ENCODE measurements around the gene SULT4A1. TPM values are rescaled to one million over a fixed set of nuclear protein-coding genes. Genes with fewer than 3 reads are reported as not detected.
"Not testable (repeated sequence)": the region's sequence is repeated elsewhere in the genome, so short reads cannot be mapped to it uniquely, and the experiment has no call there.

Gene SULT4A1
- 1 to 10 TPM in 1 of 3 donors, under 1 TPM in 1, not detected in 1; 0.98 to 2.9 TPM for total RNA-seq

- intact Hi-C loops (cut with DNase I; ENCODE audit: low total_unique reads): no loop called here
- H3K9me3 ChIP-seq: no peaks in the 10 kb centered on the region
- no peaks in the 10 kb centered on the region for H3K4me1 ChIP-seq
- peaks cover 0 to 24% of the 10 kb centered on the region in 2 donors for H3K27me3 ChIP-seq
- TF ChIP-seq, protein P1, sequence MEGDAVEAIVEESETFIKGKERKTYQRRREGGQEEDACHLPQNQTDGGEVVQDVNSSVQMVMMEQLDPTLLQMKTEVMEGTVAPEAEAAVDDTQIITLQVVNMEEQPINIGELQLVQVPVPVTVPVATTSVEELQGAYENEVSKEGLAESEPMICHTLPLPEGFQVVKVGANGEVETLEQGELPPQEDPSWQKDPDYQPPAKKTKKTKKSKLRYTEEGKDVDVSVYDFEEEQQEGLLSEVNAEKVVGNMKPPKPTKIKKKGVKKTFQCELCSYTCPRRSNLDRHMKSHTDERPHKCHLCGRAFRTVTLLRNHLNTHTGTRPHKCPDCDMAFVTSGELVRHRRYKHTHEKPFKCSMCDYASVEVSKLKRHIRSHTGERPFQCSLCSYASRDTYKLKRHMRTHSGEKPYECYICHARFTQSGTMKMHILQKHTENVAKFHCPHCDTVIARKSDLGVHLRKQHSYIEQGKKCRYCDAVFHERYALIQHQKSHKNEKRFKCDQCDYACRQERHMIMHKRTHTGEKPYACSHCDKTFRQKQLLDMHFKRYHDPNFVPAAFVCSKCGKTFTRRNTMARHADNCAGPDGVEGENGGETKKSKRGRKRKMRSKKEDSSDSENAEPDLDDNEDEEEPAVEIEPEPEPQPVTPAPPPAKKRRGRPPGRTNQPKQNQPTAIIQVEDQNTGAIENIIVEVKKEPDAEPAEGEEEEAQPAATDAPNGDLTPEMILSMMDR (IDR thresholded peaks at IDR 0.05): no peak
- peak within 1 kb of the TSS in 2 of 3 donors; percentile 52 to 64 for H3K4me3 ChIP-seq
- no peaks in the 10 kb centered on the region for H3K36me3 ChIP-seq
- H3K27ac ChIP-seq: no peak within 1 kb of the TSS
- peak in 1 of 2 donors; percentile 49 for DNase-seq (ENCODE audit: low spot score in 2 of 2)
These were observed at the start of gene SULT4A1 for GRCh38 chr22:43862074-43862881. TSS of gene SULT4A1 (minus strand) at chr22:43862513. CDS start at chr22:43862382, 131 bp downstream.

DNA sequence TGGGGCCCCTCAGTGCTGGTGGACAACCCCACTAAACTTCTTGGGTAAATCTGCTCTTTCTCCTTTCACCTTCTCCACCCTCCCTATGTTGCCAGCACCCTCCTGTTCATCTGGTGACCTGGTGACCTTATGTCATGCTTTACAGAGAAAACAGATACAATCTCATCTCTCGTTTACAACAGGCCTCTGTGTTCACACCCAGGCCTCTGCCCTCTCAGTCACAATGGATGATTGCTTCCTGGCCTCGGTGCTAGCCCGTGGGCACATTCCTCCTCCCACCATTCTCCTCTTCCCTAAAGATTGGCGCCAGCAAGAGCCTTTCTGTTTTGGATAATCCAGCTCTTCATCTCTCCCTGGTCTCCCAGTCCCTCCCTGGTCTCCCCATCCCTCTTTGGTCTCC, 49.0 kb upstream of the SULT4A1 start:
- TF ChIP-seq, protein P1 (IDR thresholded peaks at IDR 0.05): no peak
- no peak for TF ChIP-seq POLR2A (IDR thresholded peaks at IDR 0.05)
- no peak for TF ChIP-seq POLR2AphosphoS5 (IDR thresholded peaks at IDR 0.05)
- H3K4me1 ChIP-seq: no peaks in the 10 kb centered on the region
- H3K4me3 ChIP-seq: no peak overlapping the region
- DNase-seq (ENCODE audit: low spot score in 2 of 2): no peak
- H3K27ac ChIP-seq: no peak overlapping the region
- no peaks in the 10 kb centered on the region for H3K9me3 ChIP-seq
- H3K36me3 ChIP-seq: no peaks in the 10 kb centered on the region
- intact Hi-C loops (cut with DNase I; ENCODE audit: low total_unique reads): no loop called here
- H3K27me3 ChIP-seq: no peaks in the 10 kb centered on the region

DNA sequence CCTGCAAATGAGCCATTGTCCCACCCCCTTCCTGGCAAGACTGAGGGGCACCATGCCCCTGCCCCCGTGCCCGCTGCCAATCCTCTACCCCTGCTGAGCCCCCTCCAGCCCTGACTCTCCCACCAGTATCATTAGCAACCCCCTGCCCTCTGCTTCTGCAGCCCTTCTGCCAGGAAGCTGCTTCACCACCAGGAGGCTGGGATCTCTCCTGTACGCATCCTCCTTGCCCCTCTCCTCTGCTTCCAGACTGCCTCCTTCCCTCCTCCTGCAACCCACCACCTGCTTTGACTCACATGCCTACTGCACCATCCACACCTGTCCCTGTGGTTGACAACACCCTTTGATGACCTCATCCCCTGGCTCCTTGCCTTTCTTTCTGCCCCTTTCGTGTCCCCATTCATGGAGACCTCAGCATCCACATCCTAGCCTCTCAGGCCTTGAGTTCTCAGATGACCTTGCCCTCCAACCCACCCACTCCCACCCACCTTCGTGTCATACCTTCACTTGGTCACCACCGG, 47.9 kb upstream of the SULT4A1 start:
- DNase-seq (ENCODE audit: low spot score in 2 of 2): no peak
- intact Hi-C loops (cut with DNase I; ENCODE audit: low total_unique reads): no loop called here
- no peaks in the 10 kb centered on the region for H3K27me3 ChIP-seq
- TF ChIP-seq POLR2AphosphoS5 (IDR thresholded peaks at IDR 0.05) (no peak), POLR2A (IDR thresholded peaks at IDR 0.05) (no peak)
- TF ChIP-seq, protein P1 (IDR thresholded peaks at IDR 0.05): no peak
- no peak overlapping the region for H3K27ac ChIP-seq
- no peaks in the 10 kb centered on the region for H3K36me3 ChIP-seq
- H3K9me3 ChIP-seq: no peaks in the 10 kb centered on the region
- H3K4me1 ChIP-seq: no peaks in the 10 kb centered on the region
- no peak overlapping the region for H3K4me3 ChIP-seq

DNA sequence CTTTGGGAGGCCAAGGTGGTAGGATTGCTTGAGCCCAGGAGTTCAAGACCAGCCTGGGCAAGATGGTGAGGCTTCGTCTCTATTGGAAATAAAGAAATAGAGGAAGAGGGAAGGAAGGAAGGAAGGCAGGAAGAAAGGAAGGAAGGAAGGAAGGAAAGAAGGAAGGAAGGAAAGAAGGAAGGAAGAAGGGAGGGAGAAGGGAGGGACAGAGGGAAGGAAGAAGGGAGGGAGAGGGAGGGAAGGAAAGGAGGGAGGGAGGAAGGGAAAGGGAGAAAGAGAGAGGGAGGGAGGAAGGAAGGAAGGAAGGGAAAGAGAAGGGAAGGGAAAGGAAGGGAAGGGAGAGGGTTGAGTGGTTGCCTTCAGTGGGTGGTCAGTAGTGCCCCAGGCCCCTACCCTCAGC, 47.4 kb upstream of the SULT4A1 start:
- Histone ChIP-seq H3K4me3 (no peak overlapping the region), H3K4me1 (no peaks in the 10 kb centered on the region), H3K27me3 (no peaks in the 10 kb centered on the region), H3K9me3 (no peaks in the 10 kb centered on the region), H3K27ac (no peak overlapping the region), H3K36me3 (no peaks in the 10 kb centered on the region)
- intact Hi-C loops (cut with DNase I; ENCODE audit: low total_unique reads): no loop called here
- no peak for DNase-seq (ENCODE audit: low spot score in 2 of 2)
- TF ChIP-seq, protein P1 (IDR thresholded peaks at IDR 0.05): no peak
- no peak for TF ChIP-seq POLR2AphosphoS5 (IDR thresholded peaks at IDR 0.05)
- TF ChIP-seq POLR2A (IDR thresholded peaks at IDR 0.05): no peak

DNA sequence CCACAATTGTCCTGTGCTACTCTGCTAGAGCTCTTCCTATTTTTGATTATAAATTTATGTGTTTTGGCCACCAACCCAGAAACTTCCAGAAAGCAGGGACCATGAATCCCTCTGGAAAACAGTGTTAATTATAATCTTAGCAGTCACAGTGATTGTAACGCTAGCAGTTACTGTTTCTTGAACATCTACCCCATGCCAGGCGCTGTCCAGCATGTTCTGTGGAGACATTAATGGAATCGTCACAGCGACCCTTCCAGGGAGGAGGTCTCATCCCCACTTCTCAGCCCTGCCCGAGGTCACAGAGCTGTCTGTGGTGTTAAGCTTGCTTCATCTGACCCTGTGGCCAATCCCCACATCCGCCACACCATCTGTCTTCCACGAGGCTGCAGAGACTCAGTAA, 43.4 kb upstream of the SULT4A1 start:
- H3K4me1 ChIP-seq: no peaks in the 10 kb centered on the region
- no peaks in the 10 kb centered on the region for H3K27me3 ChIP-seq
- no peak overlapping the region for H3K4me3 ChIP-seq
- no peak overlapping the region for H3K27ac ChIP-seq
- H3K9me3 ChIP-seq: no peaks in the 10 kb centered on the region
- TF ChIP-seq, protein P1 (IDR thresholded peaks at IDR 0.05): no peak
- TF ChIP-seq POLR2A (IDR thresholded peaks at IDR 0.05): no peak
- TF ChIP-seq POLR2AphosphoS5 (IDR thresholded peaks at IDR 0.05): no peak
- intact Hi-C loops (cut with DNase I; ENCODE audit: low total_unique reads): no loop called here
- no peak for DNase-seq (ENCODE audit: low spot score in 2 of 2)
- no peaks in the 10 kb centered on the region for H3K36me3 ChIP-seq

DNA sequence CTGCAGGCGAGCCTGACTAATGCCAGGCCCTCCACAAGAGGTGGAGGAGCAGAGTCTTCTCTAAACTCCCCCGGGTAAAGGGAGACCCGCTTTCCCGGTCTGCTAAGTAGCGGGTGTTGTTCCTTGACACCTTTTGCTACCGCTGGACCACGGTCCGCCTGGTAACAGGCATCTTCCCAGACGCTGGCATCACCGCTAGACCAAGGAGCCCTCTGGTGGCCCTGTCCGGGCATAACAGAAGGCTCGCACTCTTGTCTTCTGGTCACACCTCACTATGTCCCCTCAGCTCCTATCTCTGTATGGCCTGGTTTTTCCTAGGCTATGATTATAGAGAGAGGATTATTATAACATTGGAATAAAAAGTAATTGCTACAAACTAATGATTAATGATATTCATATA, 42.1 kb upstream of the SULT4A1 start:
- intact Hi-C loops (cut with DNase I; ENCODE audit: low total_unique reads); H3K27ac ChIP-seq; DNase-seq (ENCODE audit: low spot score in 2 of 2); H3K27me3 ChIP-seq; H3K36me3 ChIP-seq; H3K4me3 ChIP-seq; H3K4me1 ChIP-seq; H3K9me3 ChIP-seq: not testable (repeated sequence)

- H3K36me3 ChIP-seq; H3K27me3 ChIP-seq; H3K4me1 ChIP-seq; intact Hi-C loops (cut with DNase I; ENCODE audit: low total_unique reads); DNase-seq (ENCODE audit: low spot score in 2 of 2); H3K9me3 ChIP-seq; H3K27ac ChIP-seq; H3K4me3 ChIP-seq: not testable (repeated sequence)
These were observed 40.7 kb upstream of the SULT4A1 start for GRCh38 chr22:43903033-43903432.

Data from breast epithelium (tissue), 4 donors.